Activated T-helper 1 cell treated with anti-CD3 and anti-CD28 coated beads, Interleukin-12 subunit alpha, Interleukin-12 subunit beta, Interleukin-2, Interleukin-4 antibody, amounts not matched to agents 30 ng/mL and 10 ng/mL and 1 ng/mL, durations not matched to agents 14 hours and 24 hours and 36 hours (primary cell): ENCODE measurements around the gene IQCK. TPM values are rescaled to one million over a fixed set of nuclear protein-coding genes. Genes with fewer than 3 reads are reported as not detected.

Experiments
- DNase-seq: peaks from one replicate; pipeline ENCODE4 v3.0.0; 2021; ENCODE audit warnings: low spot score
- H3K27ac Mint-ChIP-seq: one replicate; pipeline ENCODE4 v1.8.0; 2021; ENCODE audit warnings: mild to moderate bottlenecking, mixed read lengths
- H3K27me3 Mint-ChIP-seq: one replicate; pipeline ENCODE4 v1.8.0; 2022; ENCODE audit warnings: mild to moderate bottlenecking, moderate library complexity, mixed read lengths; ENCODE audit not compliant: insufficient read depth
- H3K36me3 Mint-ChIP-seq: one replicate; pipeline ENCODE4 v1.8.0; 2021; ENCODE audit warnings: low read depth, mixed read lengths
- H3K4me1 Mint-ChIP-seq: one replicate; pipeline ENCODE4 v1.8.0; 2021; ENCODE audit warnings: low read depth, mixed read lengths
- H3K4me3 Mint-ChIP-seq: one replicate; pipeline ENCODE4 v1.8.0; 2021; ENCODE audit warnings: mild to moderate bottlenecking, moderate library complexity, mixed read lengths
- H3K9me3 Mint-ChIP-seq: one replicate; pipeline ENCODE4 v1.8.0; 2021; ENCODE audit warnings: mixed read lengths
- intact Hi-C: fragments of 100-400 bp; cut with micrococcal nuclease; formaldehyde crosslinking; loops from one replicate; pipeline ENCODE4 v1.15.1; 2024
- total RNA-seq: library from RNA; stranded (reverse); gene quantifications from 2 replicates; pipeline ENCODE4 v1.2.3, GENCODE V29; 2022

IQCK gene
- total RNA-seq, 1 donor from 2014 or later, result 2.0 TPM

DNA sequence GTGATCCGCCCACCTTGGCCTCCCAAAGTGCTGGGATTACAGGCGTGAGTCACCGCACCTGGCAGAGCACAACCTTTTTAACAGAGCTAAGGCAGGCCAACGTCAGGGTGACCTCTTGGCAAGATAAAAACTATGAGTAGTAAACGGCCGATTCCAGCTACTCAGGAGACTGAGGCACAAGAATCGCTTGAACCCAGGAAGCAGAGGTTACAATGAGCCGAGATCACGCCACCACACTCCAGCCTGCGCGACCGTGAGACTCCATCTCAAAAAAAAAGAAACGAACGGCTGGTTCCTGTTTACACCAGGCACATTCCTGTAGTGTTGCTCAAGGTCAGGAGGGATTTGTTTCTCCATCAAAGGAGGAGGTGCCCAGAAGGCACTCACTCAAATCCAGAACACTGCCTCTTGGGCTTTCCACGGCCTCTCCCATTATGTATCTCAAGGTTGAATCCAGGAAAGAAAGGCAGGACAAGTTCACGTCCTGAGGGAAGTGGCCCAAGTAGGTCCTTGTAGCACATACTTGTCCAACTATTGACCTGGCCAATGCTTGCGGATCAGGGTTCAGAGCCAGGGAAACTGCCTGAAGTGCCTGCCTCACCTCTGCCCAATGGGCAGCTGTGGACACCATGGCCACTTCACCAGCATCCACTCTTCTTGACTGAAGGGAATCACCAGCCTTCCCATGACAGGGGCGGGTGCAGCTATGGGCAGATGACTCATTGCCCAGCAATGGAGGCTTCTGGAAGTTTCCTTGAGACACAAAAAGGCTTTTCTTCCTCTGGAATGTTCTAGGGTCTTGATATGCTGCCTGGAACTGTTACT is 13.5 kb upstream of the IQCK start:
- intact Hi-C loops, result no loop called here
- DNase-seq, result no peak
- Mint-ChIP-seq H3K36me3 (peaks cover 28% of the 10 kb centered on the region), H3K27me3 (no peaks in the 10 kb centered on the region), H3K4me3 (no peak overlapping the region), H3K4me1 (no peaks in the 10 kb centered on the region), H3K9me3 (no peaks in the 10 kb centered on the region), H3K27ac (no peak overlapping the region)

DNA sequence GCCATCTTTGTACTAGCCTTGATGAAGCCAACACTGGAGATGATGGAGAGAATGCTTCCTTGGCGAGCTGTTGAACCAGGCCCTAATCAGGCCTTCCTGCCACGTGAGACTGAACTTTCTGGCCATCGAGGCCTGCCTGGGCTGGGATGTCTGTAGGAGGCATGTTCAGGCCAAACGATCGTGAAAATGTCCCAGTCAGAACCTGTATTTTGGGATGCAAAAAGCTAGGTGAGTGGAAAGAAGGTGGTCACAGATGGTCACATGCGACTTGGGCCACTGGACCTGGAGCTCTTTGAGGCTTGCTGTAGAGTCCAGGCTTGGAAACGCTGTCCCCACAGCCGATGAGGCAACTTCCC is 12.9 kb upstream of the IQCK start:
- H3K27me3 Mint-ChIP-seq, result no peaks in the 10 kb centered on the region
- no peak overlapping the region for H3K4me3 Mint-ChIP-seq
- peaks cover 29% of the 10 kb centered on the region for H3K36me3 Mint-ChIP-seq
- no peaks in the 10 kb centered on the region for H3K4me1 Mint-ChIP-seq
- no peaks in the 10 kb centered on the region for H3K9me3 Mint-ChIP-seq
- no peak overlapping the region for H3K27ac Mint-ChIP-seq
- intact Hi-C loops, result no loop called here
- no peak for DNase-seq

DNA sequence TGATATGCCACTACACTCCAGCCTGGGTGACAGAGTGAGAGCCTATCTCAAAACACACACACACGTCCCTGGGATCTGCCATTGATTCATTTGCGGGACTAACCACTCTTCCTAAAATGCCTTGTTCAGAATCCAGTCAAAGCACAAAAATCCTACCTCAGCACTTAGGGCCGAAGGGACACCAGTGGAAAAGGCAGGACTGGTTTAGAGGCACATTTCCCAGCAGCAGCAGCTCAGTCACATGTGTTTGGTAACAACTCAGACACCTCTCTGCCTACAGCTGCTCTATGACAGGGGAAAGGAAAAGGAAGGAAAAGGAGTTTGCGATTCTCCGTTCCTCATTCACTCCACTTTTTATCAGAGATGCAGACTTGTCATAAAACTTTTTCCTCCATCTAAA is 12.2 kb upstream of the IQCK start:
- Mint-ChIP-seq H3K27ac (no peak overlapping the region), H3K9me3 (no peaks in the 10 kb centered on the region), H3K36me3 (peaks cover 28% of the 10 kb centered on the region), H3K4me1 (no peaks in the 10 kb centered on the region), H3K4me3 (no peak overlapping the region), H3K27me3 (no peaks in the 10 kb centered on the region)
- DNase-seq, result no peak
- intact Hi-C loops, result no loop called here

DNA sequence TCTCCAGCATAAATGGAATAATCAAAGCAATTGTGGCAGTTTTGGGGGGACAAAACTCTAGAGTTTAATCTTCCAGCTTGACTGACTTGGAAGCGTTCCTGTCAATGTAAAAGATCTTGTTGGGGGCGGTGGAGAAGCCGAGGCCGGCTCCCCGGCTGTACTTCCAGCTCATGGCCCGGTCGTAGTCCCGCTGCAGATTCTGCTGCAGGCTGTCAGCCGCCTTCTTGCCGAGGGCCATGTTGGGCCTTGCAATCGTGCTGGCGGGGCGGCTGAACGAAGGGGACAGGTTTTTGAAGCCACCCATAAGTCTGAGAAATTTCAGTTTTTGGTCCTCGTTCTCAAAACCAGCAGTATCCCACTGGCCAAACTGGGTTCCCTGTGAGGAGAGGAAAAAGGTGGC is 11.2 kb upstream of the IQCK start:
- intact Hi-C loops, result no loop called here
- DNase-seq, result no peak
- Mint-ChIP-seq H3K27ac (no peak overlapping the region), H3K9me3 (no peaks in the 10 kb centered on the region), H3K4me1 (peaks cover 6% of the 10 kb centered on the region), H3K27me3 (no peaks in the 10 kb centered on the region), H3K36me3 (peaks cover 30% of the 10 kb centered on the region), H3K4me3 (no peak overlapping the region)

DNA sequence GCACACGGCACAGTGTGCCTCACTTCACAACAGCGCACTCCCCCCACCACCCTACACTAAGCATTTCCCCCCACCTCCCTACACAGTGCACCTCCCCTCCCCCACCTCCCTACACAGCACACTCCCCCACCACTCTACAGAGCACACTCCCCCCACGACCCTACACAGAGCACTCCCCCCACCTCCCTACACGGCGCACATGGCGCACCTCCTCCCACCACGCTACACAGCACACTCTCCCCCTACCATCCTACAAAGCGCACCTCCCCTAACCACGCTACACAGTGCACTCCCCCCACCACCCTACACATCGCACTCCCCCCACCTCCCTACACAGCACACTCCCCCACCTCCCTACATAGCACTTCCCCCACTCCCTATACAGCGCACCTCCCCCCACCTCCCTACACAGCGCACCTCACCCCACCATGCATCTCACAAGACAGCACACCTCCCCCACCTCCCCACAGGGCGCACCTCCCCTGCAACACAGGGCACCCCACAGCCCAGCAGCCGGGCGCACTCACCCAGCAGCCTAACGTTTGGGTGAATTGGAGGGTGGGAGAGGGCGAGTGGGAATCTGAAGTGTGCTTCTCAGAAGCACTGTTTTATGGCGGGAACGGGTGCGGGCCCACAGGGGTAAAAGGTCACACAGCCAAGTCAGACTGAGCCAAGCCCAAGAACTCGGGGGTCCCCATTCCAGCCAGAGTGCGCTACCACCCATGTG is 10.3 kb upstream of the IQCK start:
- no peak for DNase-seq
- Mint-ChIP-seq H3K27ac (no peak overlapping the region), H3K4me1 (peaks cover 8% of the 10 kb centered on the region), H3K27me3 (no peaks in the 10 kb centered on the region), H3K9me3 (no peaks in the 10 kb centered on the region), H3K36me3 (peaks cover 26% of the 10 kb centered on the region), H3K4me3 (no peak overlapping the region)
- intact Hi-C loops, result no loop called here

DNA sequence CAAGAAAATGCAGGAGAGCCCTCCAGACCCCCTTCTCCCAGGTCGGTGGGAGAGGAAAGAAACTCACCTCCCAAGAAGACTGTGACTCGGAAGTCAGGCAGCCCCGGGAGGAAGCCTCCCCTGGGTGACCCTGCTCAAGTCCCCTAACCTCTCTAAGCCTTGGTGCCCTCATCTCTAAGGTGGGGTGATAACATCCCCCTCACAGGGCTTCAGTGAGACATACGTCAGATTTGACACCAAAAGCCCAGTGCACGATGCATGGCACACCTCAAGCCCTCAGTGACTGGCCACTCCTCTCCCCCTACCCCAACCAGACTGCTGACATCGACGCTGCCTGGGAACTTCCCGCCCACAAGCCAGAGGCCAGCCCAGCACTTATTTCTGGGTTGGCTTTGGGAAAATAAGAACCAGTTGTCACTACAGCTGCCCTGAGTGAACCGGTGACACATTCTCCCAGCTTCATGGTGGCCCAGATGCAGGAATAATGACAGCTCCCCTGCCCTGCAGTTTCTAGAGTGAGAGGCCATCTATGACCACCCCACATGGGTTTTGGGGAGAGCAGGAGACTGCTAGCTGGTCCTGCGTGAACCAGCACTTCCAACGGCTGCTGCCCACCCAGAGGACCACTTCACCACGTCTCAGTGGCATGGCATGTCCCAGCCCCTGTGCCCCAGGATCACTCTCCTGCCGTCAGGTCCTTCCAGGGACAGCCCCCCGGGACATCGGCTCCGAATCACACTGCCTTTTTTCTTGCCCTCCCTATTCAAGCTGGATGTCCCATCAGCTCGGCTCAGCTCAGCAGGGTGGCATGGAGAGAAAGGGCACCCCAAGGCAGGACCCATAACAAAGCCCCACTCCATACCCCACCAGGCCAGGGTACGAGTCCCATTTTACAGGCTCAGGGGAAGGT is 9.5 kb upstream of the IQCK start:
- intact Hi-C loops, result no loop called here
- Mint-ChIP-seq H3K36me3 (peaks cover 25% of the 10 kb centered on the region), H3K4me3 (no peak overlapping the region), H3K4me1 (peaks cover 8% of the 10 kb centered on the region), H3K27ac (no peak overlapping the region), H3K27me3 (no peaks in the 10 kb centered on the region), H3K9me3 (no peaks in the 10 kb centered on the region)
- DNase-seq, result no peak

DNA sequence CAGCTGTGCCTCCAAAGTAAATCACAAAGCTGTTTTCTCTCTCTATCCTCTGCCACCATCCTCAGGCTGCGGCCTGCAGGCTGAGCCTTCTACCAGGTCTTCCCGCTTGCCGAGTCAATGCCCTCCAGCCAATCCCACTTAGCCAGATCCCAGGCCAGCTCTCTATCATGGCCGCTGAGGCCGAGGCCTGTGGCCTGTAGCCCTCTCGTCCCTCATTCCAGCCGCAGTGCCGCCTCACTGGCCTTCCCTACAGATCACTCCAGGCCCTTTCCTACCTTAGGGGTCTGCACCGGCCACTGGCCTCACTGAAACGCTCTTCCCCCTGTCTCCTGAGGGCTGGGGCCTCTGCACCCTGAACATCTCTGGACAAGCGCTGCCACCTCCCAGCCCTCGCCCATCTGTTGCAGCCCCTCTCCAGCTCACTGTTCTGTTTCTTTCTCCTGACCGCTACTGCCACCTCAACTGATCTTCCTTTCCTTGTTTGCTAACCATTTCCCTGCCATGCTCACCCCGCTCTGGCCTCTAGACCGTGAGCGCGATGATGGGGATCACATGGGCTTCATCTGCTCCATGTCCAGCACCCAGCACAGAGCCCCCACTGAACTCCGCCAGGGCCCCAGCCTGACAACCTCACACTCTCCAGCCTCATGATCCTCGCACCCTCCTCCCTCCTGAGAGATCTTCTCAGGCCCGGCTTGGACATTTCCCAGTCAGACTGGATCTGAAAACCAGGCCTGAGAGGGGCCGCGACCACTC is 8.5 kb upstream of the IQCK start:
- H3K9me3 Mint-ChIP-seq, result no peaks in the 10 kb centered on the region
- H3K4me1 Mint-ChIP-seq, result peaks cover 8% of the 10 kb centered on the region
- H3K27me3 Mint-ChIP-seq, result no peaks in the 10 kb centered on the region
- H3K27ac Mint-ChIP-seq, result no peak overlapping the region
- no peak overlapping the region for H3K4me3 Mint-ChIP-seq
- intact Hi-C loops, result no loop called here
- no peak for DNase-seq
- H3K36me3 Mint-ChIP-seq, result peaks cover 30% of the 10 kb centered on the region

DNA sequence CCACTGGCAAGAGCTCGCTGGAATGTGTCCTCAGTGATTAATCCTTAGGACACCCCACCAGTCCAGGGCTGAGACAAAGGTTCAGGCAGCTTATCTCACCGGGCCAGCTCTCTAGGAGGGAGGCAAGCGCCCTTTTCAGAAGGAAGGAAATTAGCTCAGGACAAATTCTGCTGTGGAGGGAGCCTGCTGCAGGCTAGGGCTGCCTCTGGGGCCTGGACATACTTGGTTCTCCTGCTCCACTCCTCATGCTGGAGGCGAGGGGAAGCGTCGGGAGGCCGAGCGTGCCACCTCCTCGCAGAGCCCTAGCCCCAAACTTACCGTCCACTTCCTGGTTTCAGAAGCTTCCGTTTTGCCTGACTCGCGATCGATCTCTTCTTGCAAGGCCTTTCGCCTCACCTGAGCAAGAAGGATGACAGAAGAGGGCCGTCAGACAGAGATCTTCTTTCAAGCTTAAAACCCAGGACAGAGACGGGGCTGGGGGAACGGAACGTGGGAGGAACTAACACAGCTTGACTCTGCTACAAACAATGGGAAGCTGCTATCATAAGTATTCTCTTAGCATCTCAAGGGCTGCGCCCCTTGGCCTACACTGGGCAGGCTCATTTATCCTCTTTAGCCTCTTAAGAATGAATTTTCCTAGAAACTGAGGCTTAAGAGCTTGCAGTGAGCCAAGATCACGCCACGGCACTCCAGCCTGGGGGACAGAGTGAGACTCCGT is 7.7 kb upstream of the IQCK start:
- intact Hi-C loops, result no loop called here
- no peak overlapping the region for H3K4me3 Mint-ChIP-seq
- DNase-seq, result no peak
- H3K27ac Mint-ChIP-seq, result no peak overlapping the region
- H3K27me3 Mint-ChIP-seq, result no peaks in the 10 kb centered on the region
- no peaks in the 10 kb centered on the region for H3K9me3 Mint-ChIP-seq
- H3K4me1 Mint-ChIP-seq, result peaks cover 12% of the 10 kb centered on the region
- peaks cover 31% of the 10 kb centered on the region for H3K36me3 Mint-ChIP-seq

DNA sequence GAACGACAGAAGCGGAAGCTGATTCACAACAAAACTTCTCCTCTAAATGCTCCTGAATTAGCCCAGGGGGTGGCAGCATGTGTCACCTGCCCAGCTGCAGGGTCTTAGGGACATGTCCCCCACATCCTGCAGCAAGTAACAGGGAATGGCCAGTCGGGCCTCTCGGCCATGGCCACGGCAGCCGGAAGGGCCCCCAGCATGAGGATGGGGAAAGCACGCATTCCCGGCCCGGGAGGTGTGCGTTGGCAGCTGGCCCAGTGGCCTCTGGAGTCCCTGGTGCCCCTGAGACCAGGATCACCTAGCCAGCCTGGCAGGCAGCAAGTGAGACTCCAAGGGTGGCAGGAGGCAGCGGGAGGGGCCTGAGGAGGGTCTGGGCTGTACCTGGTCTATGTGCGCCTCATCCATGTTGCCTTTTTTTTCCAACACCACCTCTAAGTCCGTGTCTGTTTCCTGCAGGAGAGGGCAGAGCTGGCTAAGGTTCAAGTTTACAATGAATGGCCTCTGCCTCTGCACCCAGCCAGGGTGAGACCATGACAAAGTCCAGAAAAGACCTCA is 7.0 kb upstream of the IQCK start:
- no peaks in the 10 kb centered on the region for H3K27me3 Mint-ChIP-seq
- H3K4me3 Mint-ChIP-seq, result no peak overlapping the region
- no peak for DNase-seq
- peaks cover 16% of the 10 kb centered on the region for H3K4me1 Mint-ChIP-seq
- peaks cover 27% of the 10 kb centered on the region for H3K36me3 Mint-ChIP-seq
- intact Hi-C loops, result no loop called here
- no peaks in the 10 kb centered on the region for H3K9me3 Mint-ChIP-seq
- no peak overlapping the region for H3K27ac Mint-ChIP-seq

DNA sequence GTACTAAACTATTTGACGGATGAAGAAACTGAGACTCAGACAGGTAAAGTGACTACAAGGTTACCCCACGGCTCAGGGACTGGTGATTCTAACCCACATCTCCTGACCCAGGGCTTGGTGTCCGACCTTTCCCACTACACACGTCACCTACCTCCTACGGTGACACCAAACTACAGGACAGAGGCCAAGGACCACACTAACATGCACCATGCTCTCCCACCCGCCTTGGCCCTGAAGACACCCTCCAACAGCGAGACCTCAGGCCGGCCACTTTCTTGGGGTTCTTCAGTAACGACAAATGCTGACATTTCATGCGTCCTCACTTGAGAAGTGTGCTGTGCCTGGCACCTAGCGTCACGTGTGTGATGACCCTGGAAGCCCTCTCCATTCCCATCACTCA is 6.4 kb upstream of the IQCK start:
- Mint-ChIP-seq H3K9me3 (no peaks in the 10 kb centered on the region), H3K27me3 (no peaks in the 10 kb centered on the region), H3K4me3 (no peak overlapping the region), H3K36me3 (peaks cover 27% of the 10 kb centered on the region), H3K27ac (no peak overlapping the region), H3K4me1 (peaks cover 22% of the 10 kb centered on the region)
- intact Hi-C loops, result no loop called here
- DNase-seq, result no peak

DNA sequence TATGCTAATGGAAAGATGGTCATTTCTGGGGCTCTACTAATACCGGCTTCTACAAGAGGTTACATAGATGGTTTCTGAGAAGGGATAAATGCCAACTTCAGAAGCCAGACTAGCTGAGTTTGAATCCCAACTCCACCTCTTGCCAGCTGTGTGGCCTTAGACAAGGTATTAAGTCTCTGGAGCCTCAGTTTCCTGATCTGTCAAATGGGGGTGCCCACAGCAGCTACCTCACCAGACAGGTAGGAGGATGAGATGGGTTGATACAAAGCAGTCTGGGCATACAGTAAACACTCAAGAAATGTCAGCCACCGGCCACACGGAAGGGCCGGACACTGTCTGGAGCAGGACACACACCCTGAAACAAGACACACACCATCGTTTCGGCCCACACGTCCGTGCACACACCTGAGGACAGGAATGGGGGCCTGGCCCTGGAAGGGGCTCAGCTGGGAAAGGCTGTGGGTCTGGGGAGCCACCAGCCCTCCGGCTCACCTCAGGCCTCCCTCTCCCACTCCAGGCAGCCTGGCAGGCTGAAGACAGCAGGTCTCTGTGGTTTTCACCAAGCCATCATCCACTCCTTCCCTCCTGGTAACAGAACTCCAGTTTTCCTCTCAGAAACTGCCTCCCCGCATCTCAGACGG is 5.5 kb upstream of the IQCK start:
- no peak overlapping the region for H3K4me3 Mint-ChIP-seq
- H3K4me1 Mint-ChIP-seq, result peaks cover 31% of the 10 kb centered on the region
- H3K27ac Mint-ChIP-seq, result no peak overlapping the region
- H3K9me3 Mint-ChIP-seq, result no peaks in the 10 kb centered on the region
- H3K27me3 Mint-ChIP-seq, result no peaks in the 10 kb centered on the region
- H3K36me3 Mint-ChIP-seq, result peaks cover 27% of the 10 kb centered on the region
- no peak for DNase-seq
- intact Hi-C loops, result no loop called here
